Loucy (cell line): ENCODE data around the gene TBC1D12.

Source experiments
- H2AFZ ChIP-seq: fragments of 200-600 bp; sonication (generic); 2 replicates; pipeline ENCODE4 v1.6.0; 2016; ENCODE audit warnings: antibody characterized with exemption, mild to moderate bottlenecking, low read length, moderate library complexity
- H3F3A ChIP-seq: fragments of 200-600 bp; 2 replicates; pipeline ENCODE4 v1.6.0; 2016; ENCODE audit warnings: antibody characterized with exemption, low read depth, mild to moderate bottlenecking
- H3K27me3 ChIP-seq: fragments of 200-600 bp; sonication (generic); 2 replicates; pipeline ENCODE4 v1.6.1; 2014; ENCODE audit warnings: low read length, mild to moderate bottlenecking; ENCODE audit not compliant: insufficient read depth, poor library complexity, severe bottlenecking
- H3K36me3 ChIP-seq: fragments of 200-600 bp; sonication (generic); 2 replicates; pipeline ENCODE4 v1.6.1; 2016; ENCODE audit warnings: low read length; ENCODE audit not compliant: insufficient read depth
- H3K4me1 ChIP-seq: fragments of 200-600 bp; sonication (generic); 2 replicates; pipeline ENCODE4 v1.5.1; 2014; ENCODE audit warnings: low read length, mild to moderate bottlenecking; ENCODE audit not compliant: insufficient read depth, poor library complexity, severe bottlenecking
- H3K4me2 ChIP-seq: fragments of 200-600 bp; sonication (generic); 2 replicates; pipeline ENCODE4 v1.6.0; 2014; ENCODE audit warnings: antibody characterized with exemption, low read length, low read depth, mild to moderate bottlenecking; ENCODE audit not compliant: poor library complexity, severe bottlenecking
- H3K4me3 ChIP-seq: fragments of 200-600 bp; sonication (generic); 2 replicates; pipeline ENCODE4 v1.5.1; 2014; ENCODE audit warnings: low read length, mild to moderate bottlenecking, mixed read lengths; ENCODE audit not compliant: poor library complexity, severe bottlenecking
- H3K79me2 ChIP-seq: fragments of 200-600 bp; sonication (generic); 2 replicates; pipeline ENCODE4 v1.6.1; 2014; ENCODE audit warnings: low read length; ENCODE audit not compliant: insufficient read depth
- H3K9ac ChIP-seq: fragments of 200-600 bp; sonication (generic); 2 replicates; pipeline ENCODE4 v1.6.0; 2014; ENCODE audit warnings: mild to moderate bottlenecking, low read depth, low read length, moderate library complexity; ENCODE audit not compliant: poor library complexity, severe bottlenecking
- H3K9me2 ChIP-seq: fragments of 200-600 bp; sonication (generic); replicated peaks from 2 replicates; pipeline ENCODE4 v1.6.1; 2016; ENCODE audit warnings: low read depth, low read length, mixed read lengths
- H3K9me3 ChIP-seq: fragments of 200-600 bp; sonication (generic); 2 replicates; pipeline ENCODE4 v1.6.1; 2014; ENCODE audit warnings: mild to moderate bottlenecking, antibody characterized with exemption, low read length, low read depth; ENCODE audit not compliant: insufficient read depth
- H4K20me1 ChIP-seq: fragments of 200-600 bp; sonication (generic); 2 replicates; pipeline ENCODE4 v1.6.0; 2014; ENCODE audit warnings: antibody characterized with exemption, low read length, mild to moderate bottlenecking; ENCODE audit not compliant: insufficient read depth, poor library complexity, severe bottlenecking
- EZH2phosphoT487 ChIP-seq: fragments of 200-600 bp; IDR thresholded peaks from 2 replicates; pipeline ENCODE4 v1.6.1; 2018; ENCODE audit warnings: antibody characterized with exemption, mild to moderate bottlenecking, moderate library complexity, borderline replicate concordance
- TF ChIP-seq, protein P1 (sequence below): fragments of 200-600 bp; sonication (generic); conservative IDR thresholded peaks from 2 replicates; pipeline ENCODE4 v1.5.1; 2014; ENCODE audit warnings: mild to moderate bottlenecking, antibody characterized with exemption, low read length

Gene TBC1D12

DNA sequence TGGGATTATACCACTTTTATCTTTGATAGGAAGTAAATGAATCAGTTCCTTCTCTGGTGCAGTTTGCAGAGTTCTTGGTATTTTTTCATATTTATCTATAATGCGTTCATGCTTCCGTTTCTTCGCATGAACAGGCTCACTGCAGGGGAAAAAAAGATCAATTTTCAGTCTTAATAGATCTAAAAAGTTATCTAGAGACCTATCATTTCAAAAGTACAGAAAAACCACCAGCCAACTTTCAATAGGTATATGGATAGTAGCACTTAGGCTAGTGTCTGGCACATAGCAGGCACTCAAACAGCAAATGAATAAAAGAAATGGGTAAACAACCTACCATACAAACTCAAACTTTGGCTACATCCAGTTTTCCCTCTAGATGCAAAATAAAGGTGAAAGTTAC is 45.1 kb upstream of the TBC1D12 start:
- Histone ChIP-seq H3K4me2 (no peak overlapping the region), H3K79me2 (peaks cover 32% of the 10 kb centered on the region), H3K9me3 (no peaks in the 10 kb centered on the region), H3K4me1 (peaks cover 31% of the 10 kb centered on the region), H3K36me3 (peaks cover 31% of the 10 kb centered on the region; the same call in 1 of the 2 replicates), H3K9ac (no peak overlapping the region), H3K27me3 (no peaks in the 10 kb centered on the region), H3F3A (no peaks in the 10 kb centered on the region), H3K4me3 (no peak overlapping the region), H3K9me2 (no peaks in the 10 kb centered on the region), H2AFZ (no peak overlapping the region), H4K20me1 (no peaks in the 10 kb centered on the region)
- no peak for TF ChIP-seq EZH2phosphoT487
- TF ChIP-seq, protein P1, sequence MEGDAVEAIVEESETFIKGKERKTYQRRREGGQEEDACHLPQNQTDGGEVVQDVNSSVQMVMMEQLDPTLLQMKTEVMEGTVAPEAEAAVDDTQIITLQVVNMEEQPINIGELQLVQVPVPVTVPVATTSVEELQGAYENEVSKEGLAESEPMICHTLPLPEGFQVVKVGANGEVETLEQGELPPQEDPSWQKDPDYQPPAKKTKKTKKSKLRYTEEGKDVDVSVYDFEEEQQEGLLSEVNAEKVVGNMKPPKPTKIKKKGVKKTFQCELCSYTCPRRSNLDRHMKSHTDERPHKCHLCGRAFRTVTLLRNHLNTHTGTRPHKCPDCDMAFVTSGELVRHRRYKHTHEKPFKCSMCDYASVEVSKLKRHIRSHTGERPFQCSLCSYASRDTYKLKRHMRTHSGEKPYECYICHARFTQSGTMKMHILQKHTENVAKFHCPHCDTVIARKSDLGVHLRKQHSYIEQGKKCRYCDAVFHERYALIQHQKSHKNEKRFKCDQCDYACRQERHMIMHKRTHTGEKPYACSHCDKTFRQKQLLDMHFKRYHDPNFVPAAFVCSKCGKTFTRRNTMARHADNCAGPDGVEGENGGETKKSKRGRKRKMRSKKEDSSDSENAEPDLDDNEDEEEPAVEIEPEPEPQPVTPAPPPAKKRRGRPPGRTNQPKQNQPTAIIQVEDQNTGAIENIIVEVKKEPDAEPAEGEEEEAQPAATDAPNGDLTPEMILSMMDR: no peak

DNA sequence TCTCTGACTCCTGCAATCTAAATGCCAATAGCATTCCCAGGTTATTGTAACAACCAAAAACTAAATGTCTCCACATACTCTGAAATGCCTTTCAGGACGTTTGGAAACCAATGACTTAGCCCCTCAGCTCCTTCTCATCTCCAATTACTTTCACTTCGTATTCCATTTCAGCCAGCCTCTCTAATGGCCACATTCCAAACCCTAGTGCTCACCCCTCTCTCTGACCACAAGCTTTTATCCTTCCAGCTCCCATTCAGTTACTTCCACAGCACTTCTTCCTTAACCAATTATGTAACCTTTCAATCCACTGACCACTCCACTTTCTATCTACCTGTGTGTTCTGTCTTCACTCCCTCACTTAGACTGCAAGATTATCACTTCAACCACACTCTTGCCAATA is 43.9 kb upstream of the TBC1D12 start:
- no peak overlapping the region for H3K9ac ChIP-seq
- H3K4me2 ChIP-seq: peak overlapping the region; percentile 38
- no peaks in the 10 kb centered on the region for H3K27me3 ChIP-seq
- H3K9me2 ChIP-seq: no peaks in the 10 kb centered on the region
- no peak overlapping the region for H2AFZ ChIP-seq
- TF ChIP-seq EZH2phosphoT487: no peak
- TF ChIP-seq, protein P1: no peak
- peaks cover 21% of the 10 kb centered on the region; the same call in 1 of the 2 replicates for H3K36me3 ChIP-seq
- H3K79me2 ChIP-seq: peaks cover 35% of the 10 kb centered on the region
- peaks cover 38% of the 10 kb centered on the region for H3K4me1 ChIP-seq
- no peaks in the 10 kb centered on the region for H3K9me3 ChIP-seq
- H3F3A ChIP-seq: no peaks in the 10 kb centered on the region
- no peaks in the 10 kb centered on the region for H4K20me1 ChIP-seq
- H3K4me3 ChIP-seq: no peak overlapping the region

DNA sequence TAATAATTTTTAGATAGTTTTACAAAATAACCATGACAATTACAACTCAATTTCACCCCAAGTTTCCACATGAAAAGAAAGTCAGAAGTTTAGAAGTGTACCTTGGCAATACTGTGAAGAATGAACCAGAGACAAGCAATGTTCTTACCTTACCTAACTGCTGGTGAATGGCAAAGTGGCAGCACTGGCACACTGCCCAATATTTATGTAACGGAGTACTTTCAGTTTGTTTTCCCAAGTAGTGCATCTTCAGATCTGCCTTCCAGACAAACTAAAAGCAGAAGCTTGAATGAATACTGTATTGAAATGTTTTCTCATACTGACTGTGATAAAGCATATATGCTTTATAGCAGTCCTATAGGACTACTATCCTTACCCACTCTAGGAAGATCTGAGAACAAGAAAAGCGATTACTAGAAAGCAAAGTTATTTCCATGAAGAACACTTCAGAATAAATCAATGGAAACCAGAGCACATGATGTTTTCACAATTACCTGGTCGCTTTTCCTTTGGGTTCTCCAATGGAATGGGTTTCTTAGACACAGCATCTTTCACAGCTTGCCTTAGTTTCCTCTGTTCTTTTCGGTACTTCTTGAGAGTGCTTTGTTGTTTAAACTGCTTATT is 41.1 kb upstream of the TBC1D12 start:
- H3K36me3 ChIP-seq: peaks cover 10% of the 10 kb centered on the region; the same call in 1 of the 2 replicates
- no peak overlapping the region for H2AFZ ChIP-seq
- H3K9ac ChIP-seq: peak overlapping the region; percentile 83
- H3K4me1 ChIP-seq: peaks cover 35% of the 10 kb centered on the region
- H3K9me2 ChIP-seq: no peaks in the 10 kb centered on the region
- peaks cover 35% of the 10 kb centered on the region for H3K79me2 ChIP-seq
- no peaks in the 10 kb centered on the region for H4K20me1 ChIP-seq
- TF ChIP-seq, protein P1: no peak
- no peak for TF ChIP-seq EZH2phosphoT487
- no peaks in the 10 kb centered on the region for H3F3A ChIP-seq
- no peaks in the 10 kb centered on the region for H3K9me3 ChIP-seq
- H3K4me2 ChIP-seq: peak overlapping the region; percentile 98
- no peaks in the 10 kb centered on the region for H3K27me3 ChIP-seq
- peak overlapping the region; percentile 84 for H3K4me3 ChIP-seq
